Psoas muscle (tissue), 8 donors: Measurements from ENCODE around the gene POU2AF2. TPM values are rescaled to one million over a fixed set of nuclear protein-coding genes. Genes with fewer than 3 reads are reported as not detected.

Experiments
- ATAC-seq, 4 donors: fragments of 200-7000 bp; cut with Tn5 transposase; one replicate each; pipeline ENCODE4 v1.9.1; 2020; ENCODE audit warnings: moderate library complexity in 3 of 4, mild to moderate bottlenecking in 2 of 4
- DNase-seq, 2 donors: peaks; one replicate each; pipeline ENCODE4 v3.0.0-alpha.2; 2020
- H3K27ac ChIP-seq: fragments of 200-600 bp; one replicate; pipeline ENCODE4 v1.8.0; 2022
- H3K27me3 ChIP-seq, 3 donors: fragments of 200-600 bp in 1 of 3; one replicate each; pipeline versions ENCODE4 v1.6.1 to v1.8.0; 2013 to 2022; ENCODE audit warnings: low read length in 2 of 3, mild to moderate bottlenecking in 2 of 3, moderate library complexity in 1 of 3; ENCODE audit not compliant: insufficient read depth in 3 of 3
- H3K36me3 ChIP-seq, 2 donors: fragments of 200-600 bp in 1 of 2; one replicate each; pipeline versions ENCODE4 v1.6.1 to v1.8.0; 2013 to 2022; ENCODE audit warnings: low read depth in 1 of 2, mild to moderate bottlenecking in 1 of 2, moderate library complexity in 1 of 2; ENCODE audit not compliant: insufficient read depth in 1 of 2
- H3K4me1 ChIP-seq: fragments of 200-600 bp; one replicate; pipeline ENCODE4 v1.8.0; 2022
- H3K4me3 ChIP-seq: fragments of 200-600 bp; one replicate; pipeline ENCODE4 v1.8.0; 2022; ENCODE audit warnings: mild to moderate bottlenecking
- H3K9me3 ChIP-seq: fragments of 200-600 bp; one replicate; pipeline ENCODE4 v1.8.0; 2022
- CTCF ChIP-seq: fragments of 200-600 bp; IDR thresholded peaks from one replicate; pipeline ENCODE4 v1.8.0; 2022; ENCODE audit warnings: antibody characterized with exemption
- WGBS, 3 donors: extraction: QIAGEN DNeasy Blood & Tissue Kit; methylation state at CpG; one replicate each; pipeline versions ENCODE4 v1.1.6 to v1.1.7; 2013; 5-methylcytosine and 5-hydroxymethylcytosine counted together
- intact Hi-C, 2 donors: fragments of 100-400 bp; cut with DNase I; formaldehyde crosslinking; loops; one replicate each; pipeline versions ENCODE4 v1.11.0 to v1.14.2; 2022
- polyA plus RNA-seq, 3 donors: library from polyadenylated mRNA; stranded (reverse); fragments of 200-250 nt; gene quantifications; one replicate each; pipeline ENCODE4 v1.2.3, GENCODE V29; 2013
- total RNA-seq, 4 donors: library from RNA; stranded (reverse); fragmentation: NEBNext Ultra II Directional in 2 of 4; extraction: Animal tissue kit (Norgen Biotek cat#: 25700) in 2 of 4; gene quantifications; one replicate each; pipeline versions ENCODE4 v1.2.1 to v1.2.4, GENCODE V29; 2021 to 2023
- donor health status: healthy with polysubstance abuse.
- donor health status: DM: no; HTN: no; CAD: no; lungs with moderate emphysema.
- donor health status: Bipolar disorder and iron deficiency.
- donor health status: healthy.
- donor health status: DM: yes; HTN: yes; CAD: no.
- donor health status: DM: no; HTN: no; CAD: no.
- donor health status: DM: no; HTN: no; CAD: no.
- donor health status: DM: yes; HTN: yes; CAD: no.

Gene POU2AF2
- total and polyA plus RNA-seq, 7 donors, result 0.30 to 3.0 (median 0.98) TPM

GRCh38 chr11:111230122-111230465, 15.4 kb upstream of the POU2AF2 start:
- H3K4me3 ChIP-seq, result peak overlapping the region; percentile 74
- peaks cover 3% of the 10 kb centered on the region for H3K9me3 ChIP-seq
- intact Hi-C loops, result loop anchor here in 1 of 2 donors (5.0 to 10.0 kb wide), 3 partner anchors 768 to 1025 kb away; no protein-coding TSS in a partner anchor
- 48 to 49% (median 49%) methylated on average over 6 of the region's 6 CpGs for WGBS, 3 donors
- ATAC-seq (peak; percentile 35 to 66 (median 47)), DNase-seq (no peak)
- no peak for TF ChIP-seq CTCF
- H3K27ac ChIP-seq, result no peak overlapping the region
- no peaks in the 10 kb centered on the region for H3K27me3 ChIP-seq
- no peaks in the 10 kb centered on the region for H3K4me1 ChIP-seq
- H3K36me3 ChIP-seq, result no peaks in the 10 kb centered on the region

- DNase-seq, result no peak
- no peaks in the 10 kb centered on the region for H3K4me1 ChIP-seq
- H3K4me3 ChIP-seq, result no peak overlapping the region
- TF ChIP-seq CTCF, result no peak
- H3K9me3 ChIP-seq, result no peaks in the 10 kb centered on the region
- 75 to 83% (median 82%) methylated on average over 3 of the region's 3 CpGs for WGBS, 3 donors
- no peak for ATAC-seq
- no peak overlapping the region for H3K27ac ChIP-seq
- H3K36me3 ChIP-seq, result no peaks in the 10 kb centered on the region
- intact Hi-C loops, result loop anchor here in 1 of 2 donors (5.0 to 10.0 kb wide), 3 partner anchors 770 to 1027 kb away; no protein-coding TSS in a partner anchor
- H3K27me3 ChIP-seq, result no peaks in the 10 kb centered on the region
Observed at GRCh38 chr11:111231836-111232235, 13.7 kb upstream of the POU2AF2 start.

- ATAC-seq, result no peak
- Histone ChIP-seq H3K4me3 (no peak overlapping the region), H3K4me1 (no peaks in the 10 kb centered on the region), H3K36me3 (no peaks in the 10 kb centered on the region), H3K9me3 (no peaks in the 10 kb centered on the region), H3K27me3 (no peaks in the 10 kb centered on the region), H3K27ac (no peak overlapping the region)
- TF ChIP-seq CTCF, result no peak
- 60 to 68% (median 60%) methylated on average over 2 of the region's 2 CpGs for WGBS, 3 donors
- intact Hi-C loops, result loop anchor here in 1 of 2 donors (10.0 kb wide), 1 partner anchor 1032 kb away; no protein-coding TSS in a partner anchor
- DNase-seq, result no peak
Observed at GRCh38 chr11:111236383-111236782, 9.1 kb upstream of the POU2AF2 start.

- ATAC-seq, result no peak
- WGBS, 3 donors, result 83 to 96% (median 95%) methylated on average over 1 of the region's 1 CpG
Observed at GRCh38 chr11:111237926-111238325, 7.6 kb upstream of the POU2AF2 start.

More at GRCh38 chr11:111237926-111238325, 7.6 kb upstream of the POU2AF2 start:
- no peak for DNase-seq
- Histone ChIP-seq H3K36me3 (no peaks in the 10 kb centered on the region), H3K27me3 (peaks cover 0 to 1% (median 0%) of the 10 kb centered on the region in 3 donors), H3K4me1 (no peaks in the 10 kb centered on the region), H3K4me3 (no peak overlapping the region), H3K9me3 (no peaks in the 10 kb centered on the region), H3K27ac (no peak overlapping the region)
- intact Hi-C loops, result loop anchor here in 1 of 2 donors (10.0 kb wide), 1 partner anchor 1033 kb away; no protein-coding TSS in a partner anchor
- TF ChIP-seq CTCF, result no peak
